NCI-H1694 treated with DMSO at 0.1 percent for 48 hours (cell line): ENCODE data around the gene ARHGAP15.

Experiments
- DNase-seq: peaks from one replicate; lab custom pipeline; 2025; lab: John Stamatoyannopoulos, UW

The ARHGAP15 gene

DNA sequence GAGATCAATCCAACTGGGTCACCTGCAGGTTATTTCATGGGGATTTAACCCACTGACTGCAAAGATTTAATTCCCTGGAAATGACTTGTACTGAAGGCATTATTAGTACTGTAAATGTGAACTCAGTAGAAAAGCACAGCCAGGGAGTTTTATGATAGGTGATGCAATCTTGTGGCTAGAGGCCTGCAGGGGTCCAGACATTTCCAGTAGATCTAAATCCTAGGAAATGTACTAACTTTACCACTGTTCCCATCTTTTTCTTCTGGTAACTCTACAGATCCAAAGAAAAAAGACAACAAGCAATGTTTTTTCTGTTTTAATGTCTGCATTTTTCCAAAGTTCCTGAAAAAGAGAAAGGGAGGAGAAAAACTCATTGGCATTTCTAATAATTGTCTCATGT, 500.1 kb downstream of the ARHGAP15 start:
- DNase-seq, result no peak

DNA sequence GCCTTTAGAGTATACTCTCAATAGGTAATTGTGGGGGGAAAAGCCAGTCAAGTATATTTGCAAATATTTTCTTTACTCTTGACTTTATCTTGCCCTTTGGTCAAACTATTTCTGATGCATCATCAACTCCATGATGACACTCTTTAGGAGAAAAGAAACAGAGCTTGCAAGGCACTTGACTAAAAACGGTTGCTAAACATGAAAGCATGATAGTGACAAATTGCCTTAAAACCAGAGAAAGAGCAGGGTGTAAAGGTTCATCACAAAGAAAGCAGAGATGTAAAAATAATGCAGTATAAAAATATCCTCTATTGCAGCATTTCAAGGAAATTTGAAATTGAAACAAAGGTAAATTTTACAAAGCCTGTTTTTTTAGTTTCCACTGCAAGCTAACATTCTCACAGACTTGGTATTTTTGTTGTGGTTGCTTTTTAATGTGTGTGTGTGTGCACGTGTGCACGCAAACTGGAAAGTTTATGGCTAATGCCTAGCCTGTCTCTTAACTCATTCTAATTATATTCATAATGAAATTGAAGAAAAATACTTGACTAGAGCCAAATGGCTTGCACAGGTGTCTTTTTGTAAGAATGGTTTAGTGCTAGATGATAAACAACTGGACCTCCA, 503.6 kb downstream of the ARHGAP15 start:
- DNase-seq, result no peak

GRCh38 chr2:143633419-143633818, 504.2 kb downstream of the ARHGAP15 start:
- DNase-seq, result no peak

GRCh38 chr2:143635302-143635701, 506.1 kb downstream of the ARHGAP15 start:
- no peak for DNase-seq

- no peak for DNase-seq
These were observed 506.7 kb downstream of the ARHGAP15 start for GRCh38 chr2:143635936-143636335.

DNA sequence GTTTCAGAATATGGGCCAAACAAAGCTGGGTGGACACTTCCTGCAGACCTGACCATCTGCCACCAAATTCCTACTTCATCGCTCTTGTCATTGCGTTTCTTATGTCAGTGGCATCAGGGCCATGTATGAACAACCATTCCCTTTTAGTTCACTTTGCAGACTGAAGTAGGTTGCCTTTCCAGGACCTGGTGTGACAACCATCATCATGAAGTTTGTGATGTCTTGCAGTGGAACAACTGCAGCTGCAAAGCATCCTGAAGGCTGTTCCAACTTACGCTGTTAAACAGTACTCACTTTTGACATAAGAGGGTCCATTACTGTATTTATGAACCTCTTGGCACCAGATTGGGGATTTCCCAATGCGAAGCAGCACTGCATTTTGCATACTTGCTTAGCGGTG, 511.6 kb downstream of the ARHGAP15 start:
- DNase-seq, result no peak

DNA sequence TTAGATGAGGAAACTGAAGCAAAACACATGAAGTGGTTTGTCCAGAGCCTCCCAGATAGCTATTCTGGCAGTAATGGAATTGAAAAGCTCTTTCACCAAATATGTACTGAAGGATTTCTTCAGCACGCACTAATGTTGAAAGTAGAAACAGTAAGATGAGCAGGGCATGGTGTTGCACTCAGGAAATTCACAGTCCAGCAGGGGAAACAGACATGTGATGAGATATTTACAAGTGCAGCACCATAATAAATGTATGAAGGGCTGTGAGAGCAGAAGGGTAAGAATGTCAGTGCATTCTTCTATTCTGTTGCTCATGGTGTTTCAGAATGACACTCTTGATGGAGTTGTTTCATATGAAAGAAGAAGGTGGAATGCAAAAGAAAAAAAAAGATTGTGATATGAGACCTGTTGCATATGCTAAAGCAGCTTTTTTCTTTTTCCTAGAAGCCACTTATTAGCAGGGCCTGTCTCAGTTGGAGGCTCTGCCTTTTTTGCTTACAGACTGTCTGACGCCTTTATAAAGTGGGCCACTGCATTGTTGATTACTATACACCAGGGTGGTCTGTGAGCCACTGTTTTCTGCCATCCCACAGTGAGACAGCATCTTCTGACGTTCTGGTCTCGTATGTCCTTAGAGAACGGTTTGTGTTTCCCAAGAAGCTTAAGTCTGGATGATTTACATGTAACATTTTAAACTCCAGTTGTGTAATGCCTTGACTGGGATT, 516.9 kb downstream of the ARHGAP15 start:
- no peak for DNase-seq

DNA sequence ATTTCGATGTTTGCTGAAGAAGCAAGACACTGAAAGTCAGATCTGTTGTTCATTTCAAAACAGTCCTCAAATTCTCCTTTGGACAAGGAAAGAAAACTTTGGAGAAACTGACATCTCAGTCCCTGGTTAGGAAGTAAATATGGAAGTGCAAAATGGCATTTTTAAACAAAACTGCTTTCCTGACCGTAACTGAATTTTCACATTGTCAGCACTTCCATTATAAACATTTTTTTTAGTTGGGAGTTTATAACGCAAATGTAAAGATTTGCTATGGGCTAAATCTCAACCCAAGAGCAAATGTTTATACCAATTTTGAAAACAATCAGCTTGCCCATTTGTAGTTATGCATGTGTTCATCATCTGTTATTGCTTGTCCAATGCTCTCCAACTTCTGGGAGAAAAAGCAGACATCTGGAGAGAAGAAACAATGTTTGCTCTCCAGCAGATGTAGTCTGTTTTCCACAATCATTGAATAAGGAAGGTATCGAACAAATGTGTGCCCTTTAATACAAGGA, 520.1 kb downstream of the ARHGAP15 start:
- DNase-seq, result no peak

GRCh38 chr2:143652692-143653091, 523.5 kb downstream of the ARHGAP15 start:
- no peak for DNase-seq

GRCh38 chr2:143668234-143668633, 539.0 kb downstream of the ARHGAP15 start:
- no peak for DNase-seq

- DNase-seq, result no peak
These were observed 544.8 kb downstream of the ARHGAP15 start for GRCh38 chr2:143674051-143674450.

GRCh38 chr2:143675021-143675420, 545.8 kb downstream of the ARHGAP15 start:
- no peak for DNase-seq

GRCh38 chr2:143679617-143680016, 550.4 kb downstream of the ARHGAP15 start:
- DNase-seq, result peak; percentile 93

GRCh38 chr2:143680885-143681405, 551.7 kb downstream of the ARHGAP15 start:
- DNase-seq, result peak; percentile 31

DNA sequence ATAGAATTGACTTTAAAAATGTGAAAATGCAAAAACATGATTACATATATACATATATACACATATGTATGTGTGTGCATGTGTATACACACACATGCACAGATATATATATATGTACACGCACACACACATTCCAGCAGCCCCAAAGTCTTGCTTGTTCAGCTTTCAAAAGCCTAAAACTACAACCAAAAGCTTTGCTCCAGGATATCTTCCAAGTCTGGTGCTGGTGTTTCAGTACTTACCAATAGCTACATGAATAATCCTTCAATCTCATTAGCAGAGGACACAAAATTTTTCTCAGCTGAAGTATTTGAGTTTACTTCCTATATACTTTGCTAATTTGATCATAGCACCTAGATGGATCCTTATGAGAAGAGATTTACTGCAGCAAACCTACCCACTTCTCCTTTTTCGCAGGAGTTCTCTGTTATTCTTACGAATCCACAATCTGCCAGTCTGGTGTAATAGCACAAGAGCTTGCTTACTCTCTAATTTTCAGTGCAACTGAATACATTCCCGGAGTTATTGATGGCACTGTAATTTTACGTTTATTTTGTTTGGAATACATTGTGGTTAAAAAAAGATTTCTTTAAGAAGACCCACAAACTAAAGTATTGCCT, 553.3 kb downstream of the ARHGAP15 start:
- peak; percentile 25 for DNase-seq

GRCh38 chr2:143683977-143684376, 554.8 kb downstream of the ARHGAP15 start:
- DNase-seq, result no peak

DNA sequence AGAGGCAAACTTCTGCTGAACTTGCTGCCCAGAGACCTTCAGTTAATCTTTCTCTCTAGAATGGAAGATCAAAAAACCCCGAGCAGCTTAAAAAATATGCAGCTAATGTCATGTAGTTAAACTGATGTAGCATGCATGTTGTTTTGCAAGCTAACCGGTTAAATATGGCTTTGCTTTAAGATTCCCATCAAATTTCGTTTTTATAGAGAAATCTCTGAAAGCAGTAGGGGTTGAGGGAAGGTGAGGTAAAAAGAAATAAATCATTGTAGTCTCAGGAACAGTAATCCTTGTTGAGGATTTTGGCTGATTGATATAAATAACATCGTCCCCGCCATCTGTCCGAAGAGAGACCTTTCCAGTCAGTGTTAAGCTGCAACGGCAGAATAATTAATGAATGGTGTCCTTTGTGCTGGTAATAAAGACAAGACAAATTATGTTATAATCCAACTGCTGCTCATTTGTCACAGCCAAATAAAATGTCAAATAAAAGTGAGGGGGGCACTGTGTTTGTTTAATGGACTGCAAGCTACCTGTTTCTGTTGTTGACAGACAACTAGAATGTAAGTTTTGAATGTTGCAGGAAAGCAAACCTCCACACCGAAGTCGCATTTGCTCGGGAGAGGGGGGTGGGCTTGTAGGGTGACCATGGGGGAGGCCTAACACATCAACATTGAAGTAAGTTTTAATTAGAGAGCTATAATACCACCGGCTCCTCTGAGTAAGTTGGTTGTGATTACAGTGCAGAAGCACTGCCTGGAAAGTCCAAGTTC, 555.5 kb downstream of the ARHGAP15 start:
- DNase-seq, result peak; percentile 87

DNA sequence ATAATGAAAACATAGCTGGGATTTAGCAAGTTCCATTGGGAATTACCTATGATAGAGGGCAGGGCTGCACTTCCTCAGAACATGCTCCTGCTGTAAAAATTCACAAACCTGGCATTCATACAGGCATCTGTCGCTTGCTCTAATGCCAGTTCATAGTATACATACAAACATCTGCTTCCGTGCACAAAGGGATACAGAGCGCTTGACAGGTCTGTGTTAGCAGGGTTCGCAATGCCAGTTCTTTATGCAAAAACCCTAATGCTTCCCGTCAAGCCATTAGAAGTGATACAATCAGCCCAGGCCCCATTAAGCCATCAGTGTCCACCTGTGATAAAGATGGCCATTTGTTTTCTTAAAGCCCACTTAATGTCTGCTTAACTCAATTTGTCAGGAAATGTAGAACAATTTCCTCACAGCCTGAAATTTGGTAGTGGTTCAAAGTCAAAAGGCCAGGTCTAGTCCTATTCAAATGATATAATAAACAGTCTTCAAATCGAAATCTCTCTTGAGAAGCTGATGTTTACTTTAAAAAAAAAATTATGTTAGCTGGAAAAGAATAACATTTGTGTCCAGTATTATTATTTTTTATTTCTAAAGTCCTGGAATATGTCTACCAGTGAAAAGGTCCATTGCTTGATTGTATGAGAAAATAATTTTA, 556.3 kb downstream of the ARHGAP15 start:
- DNase-seq, result peak; percentile 98

DNA sequence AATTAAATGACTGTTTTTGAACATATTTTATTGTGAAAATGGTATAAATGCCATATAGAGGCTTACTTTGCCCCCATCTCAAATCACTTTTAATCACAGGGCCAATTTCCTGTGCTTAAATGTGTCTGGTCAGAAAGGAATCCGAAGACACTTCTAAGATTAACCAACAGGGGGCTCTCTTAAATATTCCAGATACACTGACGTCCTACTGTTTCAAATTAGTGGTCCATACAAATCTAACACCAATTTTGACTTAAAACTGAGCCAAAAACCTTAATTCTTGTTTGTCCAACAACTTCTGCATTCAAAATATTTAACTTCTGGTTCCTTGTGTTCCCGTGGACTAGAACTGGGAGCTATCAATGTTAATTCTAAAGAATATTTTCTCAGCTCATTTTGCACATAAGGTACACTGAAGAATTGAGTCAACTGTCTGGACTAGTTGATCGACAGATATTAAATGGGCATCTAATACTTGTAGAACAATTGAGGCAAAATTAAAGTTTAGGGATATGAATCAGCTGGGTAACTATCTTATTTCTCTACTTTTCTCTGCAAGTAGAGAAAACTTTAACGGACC, 557.5 kb downstream of the ARHGAP15 start:
- DNase-seq, result peak; percentile 42

- no peak for DNase-seq
These were observed 559.0 kb downstream of the ARHGAP15 start for GRCh38 chr2:143688248-143688647.

DNA sequence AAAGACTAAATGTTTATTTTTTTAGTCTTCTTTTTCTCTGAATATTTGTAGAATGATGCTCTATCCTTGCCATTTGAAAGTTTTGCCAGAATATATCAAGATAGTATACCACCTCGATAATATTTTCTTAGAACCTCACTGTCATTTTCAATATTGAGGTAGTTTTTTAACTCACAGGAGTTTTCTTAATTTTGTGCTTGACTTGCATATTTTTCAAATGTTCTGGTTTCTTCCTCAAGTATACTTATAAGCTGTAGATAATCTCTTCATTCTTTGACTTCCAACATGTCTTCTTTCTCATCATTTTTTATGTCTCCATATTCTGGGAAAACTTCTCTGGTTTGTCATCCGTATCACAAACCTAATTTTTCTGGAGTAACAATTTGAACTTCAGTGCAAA, 559.6 kb downstream of the ARHGAP15 start:
- no peak for DNase-seq
